Glutamatergic neuron (in vitro differentiated cells): ENCODE data around the gene FAM118A. TPM values are rescaled to one million over a fixed set of nuclear protein-coding genes. Genes with fewer than 3 reads are reported as not detected.
"Not testable (repeated sequence)": the region's sequence is repeated elsewhere in the genome, so short reads cannot be mapped to it uniquely, and the experiment has no call there.

Source experiments
- DNase-seq: peaks from one replicate; pipeline ENCODE4 v3.0.0; 2022
- H3K27ac Mint-ChIP-seq: one replicate; pipeline ENCODE4 v1.8.0; 2020; ENCODE audit warnings: mild to moderate bottlenecking, mixed read lengths, inconsistent platforms; ENCODE audit not compliant: unreplicated experiment
- H3K27me3 Mint-ChIP-seq: one replicate; pipeline ENCODE4 v1.8.0; 2020; ENCODE audit warnings: mild to moderate bottlenecking, moderate library complexity, mixed read lengths, inconsistent platforms; ENCODE audit not compliant: unreplicated experiment
- H3K36me3 Mint-ChIP-seq: one replicate; pipeline ENCODE4 v1.8.0; 2020; ENCODE audit warnings: mild to moderate bottlenecking, mixed read lengths, inconsistent platforms; ENCODE audit not compliant: unreplicated experiment
- H3K4me1 Mint-ChIP-seq: one replicate; pipeline ENCODE4 v1.8.0; 2020; ENCODE audit warnings: mild to moderate bottlenecking, low read depth, mixed read lengths, inconsistent platforms; ENCODE audit not compliant: unreplicated experiment
- H3K4me3 Mint-ChIP-seq: one replicate; pipeline ENCODE4 v1.8.0; 2020; ENCODE audit warnings: mild to moderate bottlenecking, mixed read lengths, inconsistent platforms; ENCODE audit not compliant: unreplicated experiment
- H3K9me3 Mint-ChIP-seq: one replicate; pipeline ENCODE4 v1.8.0; 2020; ENCODE audit warnings: mild to moderate bottlenecking, moderate library complexity, mixed read lengths, inconsistent platforms; ENCODE audit not compliant: unreplicated experiment
- CTCF ChIP-seq: fragments of 200-600 bp; sonication (generic); IDR thresholded peaks from one replicate; pipeline ENCODE4 v1.5.0; 2021; ENCODE audit not compliant: partially characterized antibody, unreplicated experiment
- total RNA-seq: library from RNA; stranded (reverse); fragmentation: NEBNext Ultra II Directional; extraction: Animal tissue kit (Norgen Biotek cat#: 25700); gene quantifications from one replicate; pipeline ENCODE4 v1.2.1, GENCODE V29; 2021; ENCODE audit not compliant: unreplicated experiment

The FAM118A gene
- total RNA-seq, 1 donor from 2014 or later, result 28.0 TPM

GRCh38 chr22:45276507-45277105, 33.1 kb upstream of the FAM118A start:
- H3K27me3 Mint-ChIP-seq, result peaks cover 3% of the 10 kb centered on the region
- no peaks in the 10 kb centered on the region for H3K4me1 Mint-ChIP-seq
- H3K9me3 Mint-ChIP-seq, result peaks cover 7% of the 10 kb centered on the region
- no peak for DNase-seq
- H3K27ac Mint-ChIP-seq, result no peak overlapping the region
- TF ChIP-seq CTCF, result no peak
- no peaks in the 10 kb centered on the region for H3K36me3 Mint-ChIP-seq
- H3K4me3 Mint-ChIP-seq, result no peak overlapping the region

GRCh38 chr22:45277720-45278119, 32.0 kb upstream of the FAM118A start:
- H3K36me3 Mint-ChIP-seq, H3K9me3 Mint-ChIP-seq, H3K4me1 Mint-ChIP-seq, H3K27ac Mint-ChIP-seq, DNase-seq, H3K4me3 Mint-ChIP-seq, H3K27me3 Mint-ChIP-seq: not testable (repeated sequence)

DNA sequence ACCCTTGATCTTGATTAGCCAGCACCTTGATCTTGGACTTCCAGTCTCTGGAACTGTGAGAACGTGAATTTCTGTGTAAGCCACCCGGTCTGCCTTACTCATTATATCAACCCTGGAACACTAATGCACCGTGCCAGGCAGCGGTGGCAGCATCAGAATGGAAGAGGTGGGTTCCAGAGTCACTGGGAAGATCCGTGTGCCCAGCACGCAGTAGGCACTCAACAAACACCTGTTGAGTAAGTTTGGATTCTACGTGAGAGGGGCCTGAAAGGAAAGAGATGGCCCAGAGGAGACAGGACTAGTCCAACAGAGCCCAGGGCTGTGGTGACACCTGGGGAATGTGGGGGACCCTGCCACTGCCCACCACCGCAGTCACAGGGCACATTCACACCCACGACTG, 31.6 kb upstream of the FAM118A start:
- Mint-ChIP-seq H3K4me1 (no peaks in the 10 kb centered on the region), H3K4me3 (no peak overlapping the region), H3K36me3 (no peaks in the 10 kb centered on the region), H3K27me3 (peaks cover 3% of the 10 kb centered on the region), H3K9me3 (peaks cover 9% of the 10 kb centered on the region), H3K27ac (no peak overlapping the region)
- no peak for DNase-seq
- TF ChIP-seq CTCF, result no peak

- no peak for TF ChIP-seq CTCF
- Mint-ChIP-seq H3K4me3 (no peak overlapping the region), H3K27me3 (peaks cover 13% of the 10 kb centered on the region), H3K27ac (no peak overlapping the region), H3K9me3 (peaks cover 4% of the 10 kb centered on the region), H3K36me3 (no peaks in the 10 kb centered on the region), H3K4me1 (no peaks in the 10 kb centered on the region)
- no peak for DNase-seq
Measured at GRCh38 chr22:45280587-45280980, 29.1 kb upstream of the FAM118A start.

DNA sequence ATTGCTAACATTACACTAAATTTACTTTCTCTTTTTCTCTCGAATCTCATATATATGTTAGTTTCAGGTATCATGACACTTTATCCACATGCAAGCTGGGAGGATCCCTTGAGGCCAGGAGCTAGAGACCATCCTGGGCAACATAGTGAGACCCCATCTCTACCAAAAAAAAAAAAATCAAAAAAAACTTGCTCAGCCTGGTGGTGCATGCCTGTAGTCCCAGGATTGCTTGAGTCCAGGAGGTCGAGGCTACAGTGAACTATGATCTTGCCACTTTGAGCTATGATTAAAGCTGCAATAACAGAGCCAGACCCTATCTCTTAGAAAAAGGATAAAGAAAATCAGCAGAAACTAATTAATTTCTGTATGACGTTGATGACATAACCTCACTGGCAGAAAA, 28.7 kb upstream of the FAM118A start:
- no peaks in the 10 kb centered on the region for H3K4me1 Mint-ChIP-seq
- H3K9me3 Mint-ChIP-seq, result peaks cover 4% of the 10 kb centered on the region
- no peak overlapping the region for H3K4me3 Mint-ChIP-seq
- no peak overlapping the region for H3K27ac Mint-ChIP-seq
- no peaks in the 10 kb centered on the region for H3K36me3 Mint-ChIP-seq
- no peak for TF ChIP-seq CTCF
- DNase-seq, result no peak
- peaks cover 15% of the 10 kb centered on the region for H3K27me3 Mint-ChIP-seq
